Activated T-cell treated with anti-CD3 and anti-CD28 coated beads, Interleukin-2, amount 50 U/mL, for 72 hours (primary cell): Measurements from ENCODE around the gene STX8. TPM values are rescaled to one million over a fixed set of nuclear protein-coding genes. Genes with fewer than 3 reads are reported as not detected.

Source experiments
- ATAC-seq, 2 donors: fragments of 150-1000 bp; cut with Tn5 transposase; replicated peaks in 1 of 2; 2 replicates each; pipeline ENCODE4 v1.10.0; 2021; ENCODE audit warnings: moderate library complexity in 2 of 2, mild to moderate bottlenecking in 1 of 2
- DNase-seq, 2 donors: peaks; one replicate each; pipeline ENCODE4 v3.0.0; 2021 to 2022; ENCODE audit warnings: mixed read lengths in 1 of 2
- H3K27ac Mint-ChIP-seq: one replicate; pipeline ENCODE4 v1.8.0; 2022; ENCODE audit warnings: mild to moderate bottlenecking, moderate library complexity, mixed read lengths
- H3K27me3 Mint-ChIP-seq: one replicate; pipeline ENCODE4 v1.8.0; 2022; ENCODE audit warnings: low read depth, mixed read lengths
- H3K36me3 Mint-ChIP-seq, 2 donors: one replicate each; pipeline ENCODE4 v1.8.0; 2022; ENCODE audit warnings: mixed read lengths in 2 of 2, mild to moderate bottlenecking in 1 of 2; ENCODE audit not compliant: insufficient read depth in 2 of 2
- H3K4me1 Mint-ChIP-seq: one replicate; pipeline ENCODE4 v1.8.0; 2022; ENCODE audit warnings: low read depth, mixed read lengths
- H3K4me3 Mint-ChIP-seq, 2 donors: one replicate each; pipeline ENCODE4 v1.8.0; 2022; ENCODE audit warnings: mild to moderate bottlenecking in 2 of 2, mixed read lengths in 2 of 2, moderate library complexity in 2 of 2
- H3K9me3 Mint-ChIP-seq, 2 donors: one replicate each; pipeline ENCODE4 v1.8.0; 2022; ENCODE audit warnings: mixed read lengths in 2 of 2
- total RNA-seq, 2 donors: library from RNA; stranded (reverse); gene quantifications; one replicate each; pipeline ENCODE4 v1.2.3, GENCODE V29; 2022

STX8 gene
- total RNA-seq, 2 donors from 2014 or later = 53.8 to 61.3 TPM

- H3K4me3 Mint-ChIP-seq = no peak overlapping the region
- H3K9me3 Mint-ChIP-seq = no peaks in the 10 kb centered on the region
- ATAC-seq (no peak), DNase-seq (no peak)
- no peaks in the 10 kb centered on the region for H3K27me3 Mint-ChIP-seq
- H3K4me1 Mint-ChIP-seq = no peaks in the 10 kb centered on the region
- no peak overlapping the region for H3K27ac Mint-ChIP-seq
- peaks cover 0 to 2% of the 10 kb centered on the region in 2 donors for H3K36me3 Mint-ChIP-seq
These were observed 130.9 kb downstream of the STX8 start for GRCh38 chr17:9444687-9445086.

DNA sequence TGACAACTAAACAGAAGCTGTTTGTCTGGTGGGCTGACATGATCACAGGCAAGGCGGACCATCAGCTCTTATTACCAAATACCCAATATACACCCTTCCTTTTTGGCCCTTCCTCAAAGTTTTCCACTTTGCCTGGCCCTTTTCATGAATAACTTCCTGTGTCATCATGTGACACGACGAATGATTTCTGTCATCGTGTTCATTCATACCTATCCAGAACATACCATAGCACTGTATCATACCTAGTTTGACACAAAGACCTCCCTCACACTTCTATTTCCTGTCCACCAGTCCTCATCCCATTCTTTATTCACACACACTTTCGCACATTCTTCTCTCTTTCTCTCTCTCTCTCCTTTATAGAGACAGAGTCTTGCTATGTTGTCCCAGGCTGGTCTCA, 131.8 kb downstream of the STX8 start:
- no peak overlapping the region for H3K4me3 Mint-ChIP-seq
- no peaks in the 10 kb centered on the region for H3K4me1 Mint-ChIP-seq
- no peaks in the 10 kb centered on the region for H3K27me3 Mint-ChIP-seq
- H3K9me3 Mint-ChIP-seq = no peaks in the 10 kb centered on the region
- H3K36me3 Mint-ChIP-seq = peaks cover 0 to 2% of the 10 kb centered on the region in 2 donors
- H3K27ac Mint-ChIP-seq = no peak overlapping the region
- ATAC-seq (no peak), DNase-seq (no peak)

DNA sequence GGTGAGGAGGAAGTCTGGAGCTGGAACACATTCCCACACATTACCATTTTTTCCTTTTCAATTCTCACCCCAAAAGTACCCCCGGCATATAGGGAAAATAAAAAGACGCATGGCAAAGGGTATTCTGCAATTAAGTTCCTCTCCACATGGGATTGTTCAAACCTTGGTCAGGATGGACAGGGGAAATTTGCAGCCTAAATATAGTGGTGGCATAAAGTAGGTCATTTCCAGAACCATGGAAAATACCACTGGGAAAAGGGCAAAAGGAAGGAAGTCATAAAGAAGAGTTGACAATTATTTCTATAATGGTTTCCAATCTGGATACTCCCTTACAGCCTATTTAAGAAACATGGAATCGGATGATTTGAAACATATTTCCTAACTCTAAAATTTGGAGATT, 135.8 kb downstream of the STX8 start:
- peaks cover 0 to 2% of the 10 kb centered on the region in 2 donors for H3K36me3 Mint-ChIP-seq
- no peaks in the 10 kb centered on the region for H3K27me3 Mint-ChIP-seq
- H3K27ac Mint-ChIP-seq = no peak overlapping the region
- DNase-seq (no peak), ATAC-seq (no peak)
- no peaks in the 10 kb centered on the region for H3K4me1 Mint-ChIP-seq
- no peaks in the 10 kb centered on the region for H3K9me3 Mint-ChIP-seq
- H3K4me3 Mint-ChIP-seq = no peak overlapping the region

- Mint-ChIP-seq H3K9me3 (no peaks in the 10 kb centered on the region), H3K4me1 (peaks cover 15% of the 10 kb centered on the region), H3K4me3 (no peak overlapping the region), H3K27me3 (no peaks in the 10 kb centered on the region), H3K36me3 (peaks cover 0 to 2% of the 10 kb centered on the region in 2 donors), H3K27ac (no peak overlapping the region)
- DNase-seq = no peak
- no peak for ATAC-seq
These were observed 139.0 kb downstream of the STX8 start for GRCh38 chr17:9436630-9437029.

GRCh38 chr17:9435165-9435564, 140.5 kb downstream of the STX8 start:
- no peak overlapping the region for H3K27ac Mint-ChIP-seq
- DNase-seq (no peak), ATAC-seq (no peak)
- H3K9me3 Mint-ChIP-seq = no peaks in the 10 kb centered on the region
- H3K36me3 Mint-ChIP-seq = no peaks in the 10 kb centered on the region
- H3K4me1 Mint-ChIP-seq = peaks cover 15% of the 10 kb centered on the region
- no peak overlapping the region for H3K4me3 Mint-ChIP-seq
- no peaks in the 10 kb centered on the region for H3K27me3 Mint-ChIP-seq

GRCh38 chr17:9434642-9435057, 141.0 kb downstream of the STX8 start:
- Mint-ChIP-seq H3K4me1 (peaks cover 15% of the 10 kb centered on the region), H3K27me3 (no peaks in the 10 kb centered on the region), H3K9me3 (no peaks in the 10 kb centered on the region), H3K27ac (no peak overlapping the region), H3K36me3 (no peaks in the 10 kb centered on the region), H3K4me3 (no peak overlapping the region)
- ATAC-seq = no peak
- DNase-seq = no peak

GRCh38 chr17:9432934-9433421, 142.6 kb downstream of the STX8 start:
- peaks cover 15% of the 10 kb centered on the region for H3K4me1 Mint-ChIP-seq
- H3K27me3 Mint-ChIP-seq = no peaks in the 10 kb centered on the region
- no peaks in the 10 kb centered on the region for H3K9me3 Mint-ChIP-seq
- DNase-seq = no peak
- H3K4me3 Mint-ChIP-seq = peak overlapping the region in 1 of 2 donors; percentile 37
- peak in 1 of 2 donors; percentile 45 for ATAC-seq
- no peak overlapping the region for H3K27ac Mint-ChIP-seq
- H3K36me3 Mint-ChIP-seq = no peaks in the 10 kb centered on the region

DNA sequence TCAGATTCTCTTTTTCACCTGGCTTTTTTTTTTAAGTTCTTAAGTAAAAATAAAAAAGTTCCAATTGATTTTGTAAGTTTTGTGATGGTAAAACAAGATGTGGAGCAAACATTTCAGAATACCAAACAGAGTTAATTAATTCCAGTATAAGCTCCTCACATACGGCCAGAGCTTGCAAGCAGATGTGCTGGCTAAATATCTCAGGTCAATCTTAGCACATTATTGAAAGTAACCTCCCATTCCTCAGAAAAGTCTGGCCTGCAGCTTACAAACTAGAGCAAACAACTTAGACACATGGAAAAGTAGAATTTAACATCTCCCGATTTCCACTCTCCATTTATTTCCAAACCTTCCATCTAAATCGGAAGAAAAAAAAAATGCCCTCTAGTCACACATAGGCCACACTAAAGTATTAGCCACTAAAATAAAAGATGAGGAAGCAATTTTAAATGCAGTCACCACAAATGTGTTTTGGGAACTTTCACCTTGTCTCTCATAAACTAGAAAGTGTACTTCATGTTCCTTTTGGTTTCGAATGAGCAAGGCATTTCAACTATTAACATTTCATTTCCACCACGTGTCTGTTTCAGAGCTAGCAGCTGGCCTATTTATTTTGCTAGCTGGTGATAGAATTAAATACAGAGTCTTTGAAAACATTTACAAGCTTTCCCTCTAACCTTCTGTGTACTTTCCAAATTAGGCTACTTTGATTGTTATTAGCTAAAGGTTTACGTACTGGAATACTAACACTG, 143.3 kb downstream of the STX8 start:
- Mint-ChIP-seq H3K4me3 (peak overlapping the region in 1 of 2 donors; percentile 37), H3K36me3 (no peaks in the 10 kb centered on the region), H3K27me3 (no peaks in the 10 kb centered on the region), H3K4me1 (peaks cover 15% of the 10 kb centered on the region), H3K27ac (no peak overlapping the region), H3K9me3 (no peaks in the 10 kb centered on the region)
- no peak for DNase-seq
- no peak for ATAC-seq

GRCh38 chr17:9431620-9432019, 144.0 kb downstream of the STX8 start:
- no peak overlapping the region for H3K27ac Mint-ChIP-seq

DNA sequence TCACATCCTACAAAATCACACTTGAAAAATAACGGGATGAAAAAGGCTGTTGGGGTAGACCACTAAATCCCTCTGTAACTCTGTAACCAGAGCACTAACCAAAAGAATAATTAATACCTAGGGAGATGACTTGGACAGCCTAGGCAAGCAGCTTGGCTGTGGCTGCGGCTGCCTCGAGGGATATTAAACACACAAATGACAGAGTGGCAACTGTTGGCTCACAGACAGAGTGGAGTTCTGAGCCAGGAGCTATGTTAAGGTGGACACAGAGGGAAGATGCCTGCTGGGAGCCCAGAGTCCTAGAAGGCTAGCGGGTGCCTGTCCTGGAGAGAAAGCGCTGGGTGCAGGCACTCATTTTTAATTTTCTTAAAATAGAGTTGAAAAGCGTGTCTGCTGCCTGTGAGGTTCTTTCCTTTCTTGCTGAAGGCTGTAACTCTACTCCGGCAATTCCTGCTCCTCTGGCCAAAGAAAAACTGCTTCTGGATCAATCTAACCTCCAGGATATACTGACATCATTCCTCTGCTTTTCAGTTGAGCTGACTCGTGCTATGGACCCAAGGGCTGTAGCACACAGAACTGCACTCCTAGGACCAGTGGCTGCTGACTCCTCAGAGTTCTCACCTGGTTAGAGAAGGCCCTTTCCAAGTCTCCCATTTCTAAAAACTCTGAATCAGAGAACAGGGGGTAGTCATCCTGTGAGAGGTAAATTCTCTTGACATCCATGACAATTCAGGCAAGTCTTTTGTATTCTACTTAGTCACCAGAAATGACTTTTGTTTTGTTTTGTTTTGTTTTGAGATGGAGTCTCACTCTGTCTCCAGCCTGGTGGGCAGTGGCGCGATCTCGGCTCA, 147.9 kb downstream of the STX8 start:
- Mint-ChIP-seq H3K27me3 (no peaks in the 10 kb centered on the region), H3K36me3 (no peaks in the 10 kb centered on the region), H3K4me1 (peaks cover 6% of the 10 kb centered on the region), H3K27ac (no peak overlapping the region), H3K9me3 (no peaks in the 10 kb centered on the region), H3K4me3 (no peak overlapping the region)
- DNase-seq (no peak), ATAC-seq (no peak)

More at GRCh38 chr17:9431620-9432019, 144.0 kb downstream of the STX8 start:
- H3K4me1 Mint-ChIP-seq = peaks cover 15% of the 10 kb centered on the region
- no peak overlapping the region for H3K4me3 Mint-ChIP-seq
- DNase-seq = no peak
- no peaks in the 10 kb centered on the region for H3K27me3 Mint-ChIP-seq
- no peaks in the 10 kb centered on the region for H3K36me3 Mint-ChIP-seq
- H3K9me3 Mint-ChIP-seq = no peaks in the 10 kb centered on the region
- no peak for ATAC-seq

DNA sequence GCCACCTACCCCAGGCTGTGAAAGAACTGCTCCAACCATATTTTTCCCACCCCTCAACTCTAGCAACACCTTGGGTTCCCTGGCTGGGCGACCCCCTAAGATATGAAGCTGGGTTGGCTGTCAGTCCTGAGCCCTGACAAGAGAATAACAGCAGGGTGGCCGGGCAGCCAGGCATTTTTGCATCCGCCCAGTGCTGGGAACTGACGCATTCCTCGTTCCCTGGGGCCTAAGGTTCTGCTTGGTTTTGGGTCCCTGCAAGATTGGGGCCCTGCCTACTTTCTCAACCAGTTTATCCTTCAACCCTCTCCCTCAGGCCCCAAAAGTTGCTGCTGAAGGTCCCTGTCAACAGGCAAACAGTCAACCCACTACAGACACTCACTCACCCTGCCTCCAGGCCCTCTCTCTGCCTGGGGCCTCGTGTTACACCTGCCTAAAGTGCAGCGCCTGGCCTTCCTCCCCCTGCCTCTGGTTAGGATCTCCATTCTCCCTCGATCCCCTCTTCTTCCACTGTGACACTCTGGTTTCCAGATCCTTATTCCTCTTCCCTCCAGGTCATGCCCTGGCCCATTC, 151.5 kb downstream of the STX8 start:
- Mint-ChIP-seq H3K27me3 (no peaks in the 10 kb centered on the region), H3K27ac (peak overlapping the region; percentile 82), H3K4me3 (no peak overlapping the region), H3K9me3 (no peaks in the 10 kb centered on the region), H3K4me1 (no peaks in the 10 kb centered on the region), H3K36me3 (peaks cover 0 to 1% of the 10 kb centered on the region in 2 donors)
- no peak for ATAC-seq
- DNase-seq = no peak

DNA sequence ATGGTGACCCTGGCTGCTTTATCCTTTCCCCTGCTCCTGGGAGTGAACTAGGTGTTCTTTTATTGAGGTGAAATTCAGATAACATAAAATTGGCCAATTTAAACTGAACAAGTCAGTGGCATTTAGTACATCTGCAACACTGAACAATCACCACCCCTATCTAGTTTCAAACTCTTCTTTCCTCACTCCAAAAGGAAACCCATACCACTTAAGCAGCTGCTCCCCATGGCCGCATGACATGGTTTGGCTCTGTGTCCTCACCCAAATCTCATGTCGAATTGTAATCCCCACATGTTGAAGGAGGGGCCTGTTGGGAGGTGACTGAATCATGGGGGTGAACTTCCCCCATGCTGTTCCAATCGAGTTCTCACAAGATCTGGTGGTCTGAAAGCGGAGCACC, 154.1 kb downstream of the STX8 start:
- DNase-seq (no peak), ATAC-seq (no peak)
- peaks cover 5% of the 10 kb centered on the region for H3K4me1 Mint-ChIP-seq
- no peaks in the 10 kb centered on the region for H3K27me3 Mint-ChIP-seq
- no peak overlapping the region for H3K4me3 Mint-ChIP-seq
- H3K36me3 Mint-ChIP-seq = peaks cover 0 to 1% of the 10 kb centered on the region in 2 donors
- H3K9me3 Mint-ChIP-seq = no peaks in the 10 kb centered on the region
- no peak overlapping the region for H3K27ac Mint-ChIP-seq

DNA sequence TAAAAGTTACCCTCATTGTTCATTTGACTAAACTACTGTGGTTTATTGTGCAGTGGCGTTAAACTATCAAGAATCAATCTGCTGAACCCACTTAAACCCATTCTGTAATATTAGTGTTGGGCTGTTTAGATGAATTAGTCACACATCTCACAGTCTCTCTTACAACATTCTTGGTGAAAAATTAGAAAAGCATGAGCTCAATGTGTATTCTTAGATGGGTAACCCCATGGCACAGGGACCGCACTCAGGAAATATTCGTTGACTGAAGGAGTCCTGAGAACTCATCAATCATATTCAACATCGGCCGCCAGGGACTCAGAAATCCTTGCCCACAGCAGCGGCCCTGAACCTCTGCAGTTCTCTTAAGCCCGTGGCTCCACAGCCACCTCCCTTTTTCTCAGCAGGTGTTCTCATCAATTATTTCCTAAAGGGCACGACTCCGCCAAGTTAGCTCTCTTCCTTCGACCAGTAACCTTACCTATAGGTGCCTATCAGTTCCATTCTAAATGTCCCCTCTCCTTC, 155.6 kb downstream of the STX8 start:
- Mint-ChIP-seq H3K27me3 (no peaks in the 10 kb centered on the region), H3K4me3 (no peak overlapping the region), H3K27ac (no peak overlapping the region), H3K4me1 (peaks cover 5% of the 10 kb centered on the region), H3K36me3 (peaks cover 0 to 4% of the 10 kb centered on the region in 2 donors), H3K9me3 (peaks cover 0 to 2% of the 10 kb centered on the region in 2 donors)
- DNase-seq (no peak), ATAC-seq (no peak)
